Gastroesophageal sphincter (tissue), 4 donors: ENCODE results near the gene CCNY. TPM values are rescaled to one million over a fixed set of nuclear protein-coding genes. Genes with fewer than 3 reads are reported as not detected.
"Not testable (repeated sequence)": the region's sequence is repeated elsewhere in the genome, so short reads cannot be mapped to it uniquely, and the experiment has no call there.

Experiments
- ATAC-seq: fragments of 150-250 bp; one replicate; pipeline ENCODE4 v1.9.1; 2016; ENCODE audit warnings: mild to moderate bottlenecking, moderate library complexity
- H3K27ac ChIP-seq, 4 donors: fragments of 200-600 bp; sonication (generic) in 3 of 4; 1 replicate in 3 of 4; 2 replicates in 1 of 4; pipeline ENCODE4 v1.5.1; 2016 to 2019
- H3K27me3 ChIP-seq: fragments of 200-600 bp; sonication (generic); one replicate; pipeline ENCODE4 v1.5.1; 2019
- H3K36me3 ChIP-seq, 2 donors: fragments of 200-600 bp; sonication (generic); one replicate each; pipeline ENCODE4 v1.5.1; 2019; ENCODE audit warnings: control low read depth in 1 of 2
- H3K4me1 ChIP-seq, 3 donors: fragments of 200-600 bp; sonication (generic); 1 replicate in 2 of 3; 2 replicates in 1 of 3; pipeline ENCODE4 v1.5.1; 2016 to 2019; ENCODE audit warnings: control low read depth in 2 of 3
- H3K4me3 ChIP-seq, 2 donors: fragments of 200-600 bp; sonication (generic); one replicate each; pipeline ENCODE4 v1.5.1; 2019; ENCODE audit warnings: mild to moderate bottlenecking in 1 of 2, moderate library complexity in 1 of 2
- H3K9me3 ChIP-seq, 3 donors: fragments of 200-600 bp; sonication (generic); one replicate each; pipeline ENCODE4 v1.5.1; 2017 to 2019; ENCODE audit warnings: control low read depth in 2 of 3
- CTCF ChIP-seq, 4 experiments: fragments of 200-600 bp in 2 of 4; fragments of 450-650 bp in 2 of 4; sonication (generic) in 1 of 4; IDR thresholded peaks; one replicate each; pipeline ENCODE4 v1.5.1; 2017 to 2019; ENCODE audit warnings: antibody characterized with exemption in 4 of 4, mild to moderate bottlenecking in 2 of 4, moderate library complexity in 2 of 4
- EP300 ChIP-seq: sonication (generic); formaldehyde crosslinking; IDR thresholded peaks from one replicate; pipeline ENCODE4 v1.6.1; 2017; ENCODE audit warnings: antibody characterized with exemption, mild to moderate bottlenecking
- POLR2A ChIP-seq, 2 donors: fragments of 450-650 bp; IDR thresholded peaks; one replicate each; pipeline ENCODE4 v1.6.1; 2017; ENCODE audit warnings: antibody characterized with exemption in 2 of 2, mild to moderate bottlenecking in 2 of 2, moderate library complexity in 1 of 2
- POLR2AphosphoS5 ChIP-seq: sonication (generic); formaldehyde crosslinking; IDR thresholded peaks from one replicate; pipeline ENCODE4 v1.6.1; 2017; ENCODE audit warnings: antibody characterized with exemption
- WGBS, 2 donors: methylation state at CpG; one replicate each; pipeline ENCODE4 v1.1.5; 2018; ENCODE audit warnings: low coverage in 1 of 2; 5-methylcytosine and 5-hydroxymethylcytosine counted together
- total RNA-seq, 4 donors: library from RNA; depleted of rRNA; stranded (reverse); fragments of >200 nt; gene quantifications; one replicate each; pipeline ENCODE4 v1.1.0, GENCODE V29; 2016

Gene CCNY
- total RNA-seq, 4 donors from 2014 or later = 35.5 to 106 (median 63.2) TPM

DNA sequence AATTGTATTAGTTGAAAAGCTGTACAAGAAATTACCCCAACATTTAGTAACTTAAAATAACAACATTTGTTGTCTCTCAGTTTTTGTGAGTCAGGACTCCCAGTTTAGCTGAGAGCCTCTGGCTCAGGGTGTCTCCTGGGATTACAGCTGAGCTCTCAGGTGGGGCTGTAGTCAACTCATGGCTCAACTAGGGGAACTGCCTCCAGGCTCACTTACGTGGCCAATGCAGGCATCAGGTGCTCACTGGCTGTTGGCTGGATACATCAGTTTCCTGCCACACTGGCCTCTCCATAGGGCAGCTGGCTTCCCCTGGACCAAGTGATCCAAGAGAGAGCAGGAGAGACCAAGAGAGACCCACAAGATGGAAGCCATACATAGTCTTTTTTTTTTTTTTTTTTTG is 17.5 kb downstream of the CCNY start:
- no peak overlapping the region for H3K27ac ChIP-seq
- ATAC-seq = no peak
- peaks cover 0 to 83% (median 12%) of the 10 kb centered on the region in 3 donors for H3K4me1 ChIP-seq
- H3K4me3 ChIP-seq = no peak overlapping the region
- no peaks in the 10 kb centered on the region for H3K27me3 ChIP-seq
- H3K9me3 ChIP-seq = no peaks in the 10 kb centered on the region
- WGBS, 2 donors = 71% methylated on average over 1 of the region's 1 CpG; no CpG with 5 or more reads in 1 of the 2 donors
- H3K36me3 ChIP-seq = no peaks in the 10 kb centered on the region
- TF ChIP-seq CTCF (IDR thresholded peaks at IDR 0.05) (no peak), EP300 (no peak), POLR2AphosphoS5 (no peak), POLR2A (IDR thresholded peaks at IDR 0.05) (no peak)

- 80 to 94% methylated on average over 2 of the region's 9 CpGs for WGBS, 2 donors
- peaks cover 0 to 83% (median 12%) of the 10 kb centered on the region in 3 donors for H3K4me1 ChIP-seq
- not testable (repeated sequence) for H3K36me3 ChIP-seq, ATAC-seq, H3K9me3 ChIP-seq, H3K27me3 ChIP-seq, H3K4me3 ChIP-seq, H3K27ac ChIP-seq
These were observed 17.9 kb downstream of the CCNY start for GRCh38 chr10:35354257-35354656.

DNA sequence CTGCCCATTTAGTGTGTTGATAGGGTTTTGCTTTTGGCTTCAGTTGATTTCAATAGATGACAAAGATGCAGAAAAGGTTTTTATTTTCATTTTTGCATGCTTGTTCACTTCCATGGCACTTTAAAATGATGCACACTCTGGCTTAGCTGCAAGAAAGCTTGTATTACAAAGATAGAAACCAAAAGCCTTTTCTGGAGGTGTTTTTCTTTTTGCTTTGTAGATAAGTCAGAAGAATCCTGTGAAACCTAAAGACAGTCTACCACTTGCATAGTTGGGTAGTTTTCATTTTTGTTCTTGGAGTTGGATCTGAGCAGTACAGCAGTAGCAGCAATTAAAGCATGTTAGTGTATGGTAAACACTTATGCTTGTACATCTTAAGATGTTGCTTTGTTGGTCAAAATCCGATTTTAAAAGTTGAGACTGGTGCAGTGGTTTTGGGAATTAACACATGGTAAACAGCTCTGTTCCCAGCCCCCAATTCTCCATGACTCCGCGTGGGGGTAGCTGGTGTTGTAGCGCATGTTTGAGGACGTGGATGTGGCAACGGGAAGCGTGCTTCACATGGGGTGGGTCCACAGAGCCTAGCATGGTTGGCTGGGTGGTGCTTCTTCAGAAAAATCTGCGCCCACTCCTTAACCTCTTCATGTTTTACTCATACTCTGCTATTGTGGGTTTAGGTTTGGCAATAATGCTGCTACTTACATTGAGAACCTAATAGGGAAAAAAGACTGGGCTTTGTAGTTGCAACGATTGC is 19.8 kb downstream of the CCNY start:
- Histone ChIP-seq H3K4me1 (peaks cover 0 to 69% (median 5%) of the 10 kb centered on the region in 3 donors), H3K27ac (no peak overlapping the region), H3K4me3 (no peak overlapping the region)

GRCh38 chr10:35356725-35357092 is 20.4 kb downstream of the CCNY start:
- H3K27ac ChIP-seq = no peak overlapping the region
- peaks cover 0 to 64% (median 4%) of the 10 kb centered on the region in 3 donors for H3K4me1 ChIP-seq
- no peak overlapping the region for H3K4me3 ChIP-seq
- WGBS, 2 donors = 59% methylated on average over 2 of the region's 2 CpGs; no CpG with 5 or more reads in 1 of the 2 donors
- no peak for ATAC-seq
- TF ChIP-seq POLR2A (IDR thresholded peaks at IDR 0.05) (no peak), EP300 (no peak), POLR2AphosphoS5 (no peak), CTCF (IDR thresholded peaks at IDR 0.05) (no peak)
- no peaks in the 10 kb centered on the region for H3K27me3 ChIP-seq
- H3K9me3 ChIP-seq = no peaks in the 10 kb centered on the region
- no peaks in the 10 kb centered on the region for H3K36me3 ChIP-seq

More for the DNA sequence above, 19.8 kb downstream of the CCNY start:
- 71 to 84% methylated on average over 8 to 9 of the region's 9 CpGs for WGBS, 2 donors
- ATAC-seq = no peak
- Histone ChIP-seq H3K27me3 (no peaks in the 10 kb centered on the region), H3K9me3 (no peaks in the 10 kb centered on the region), H3K36me3 (no peaks in the 10 kb centered on the region)
- TF ChIP-seq CTCF (IDR thresholded peaks at IDR 0.05) = no peak
- TF ChIP-seq POLR2A (IDR thresholded peaks at IDR 0.05) = no peak
- TF ChIP-seq EP300 = no peak
- TF ChIP-seq POLR2AphosphoS5 = no peak

DNA sequence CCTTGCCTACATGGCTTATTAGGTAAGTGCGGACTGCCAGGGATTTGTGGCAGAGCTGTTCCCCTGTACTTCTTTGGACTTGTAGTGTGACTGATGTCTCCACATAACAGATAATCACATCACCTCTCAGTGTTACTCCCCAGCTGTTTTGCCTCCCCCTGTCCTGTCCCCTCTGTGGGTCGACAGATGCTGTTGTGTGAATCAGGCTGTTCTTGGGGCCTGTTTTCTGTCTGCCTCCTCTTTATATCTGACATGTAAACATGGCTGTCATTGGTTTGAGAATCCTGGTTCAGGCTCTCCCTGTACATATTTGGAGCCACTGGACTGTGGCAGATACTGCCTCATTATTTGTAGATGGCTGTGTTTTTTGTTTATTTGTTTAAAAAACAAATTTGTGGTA is 22.7 kb downstream of the CCNY start:
- Histone ChIP-seq H3K36me3 (no peaks in the 10 kb centered on the region), H3K9me3 (no peaks in the 10 kb centered on the region), H3K27ac (no peak overlapping the region), H3K27me3 (no peaks in the 10 kb centered on the region), H3K4me1 (peaks cover 0 to 41% (median 4%) of the 10 kb centered on the region in 3 donors), H3K4me3 (no peak overlapping the region)
- TF ChIP-seq CTCF (IDR thresholded peaks at IDR 0.05) (no peak), EP300 (no peak)
- no peak for ATAC-seq
- WGBS, 2 donors = 63 to 80% methylated on average over 1 to 2 of the region's 2 CpGs
